ENCODE measurements around the gene TAL2. TPM values are rescaled to one million over a fixed set of nuclear protein-coding genes. Genes with fewer than 3 reads are reported as not detected.
A peak's percentile ranks its signal among the peaks of the same experiment; 100 is the strongest.

The TAL2 gene
- total and polyA plus RNA-seq, 2 donors (not counting 1 experiment from before 2014, with no cell fraction given), result 0.37 to 7.0 TPM

GRCh38 chr9:105672711-105673234 is 10.5 kb downstream of the TAL2 start:
- peaks cover 14% of the 10 kb centered on the region for H3K4me1 Mint-ChIP-seq
- H3K9me3 ChIP-seq (ENCODE audit: control extremely low read depth in 1 of 3, control insufficient read depth in 2 of 3, insufficient read depth in 1 of 3, low read length in 2 of 3), result peaks cover 0 to 13% (median 4%) of the 10 kb centered on the region in 3 donors
- no peak for TF ChIP-seq EZH2 (IDR thresholded peaks at IDR 0.05; ENCODE audit: borderline replicate concordance, insufficient read depth, low read depth, low read length, poor library complexity, severe bottlenecking)
- no peak for TF ChIP-seq CTCF (IDR thresholded peaks at IDR 0.05)
- peak overlapping the region; percentile 35 for H3K9ac ChIP-seq (ENCODE audit: low read length)
- peak overlapping the region; percentile 52 for H3K4me2 ChIP-seq (replicated peaks; ENCODE audit: low read depth, low read length, poor library complexity, severe bottlenecking)
- H3K27me3 Mint-ChIP-seq, result no peaks in the 10 kb centered on the region
- ChIA-PET CTCF (no interaction called here), POLR2A (no interaction called here)
- 0% methylated on average over 2 of the region's 3 CpGs for WGBS (ENCODE audit: insufficient coverage)
- H3K27ac Mint-ChIP-seq, result no peak overlapping the region
- DNase-seq (peak; percentile 50), ATAC-seq (ENCODE audit: low read depth) (no peak)
- H3K4me1 ChIP-seq (ENCODE audit: control insufficient read depth in 2 of 2, insufficient read depth in 2 of 2, low read length in 2 of 2), result peaks cover 12 to 16% of the 10 kb centered on the region in 2 donors
- H3K27me3 ChIP-seq (replicated peaks in 1 of 4; ENCODE audit: control extremely low read depth in 1 of 4, control insufficient read depth in 3 of 4, insufficient read depth in 4 of 4, low read length in 3 of 4), result no peaks in the 10 kb centered on the region
- no peak overlapping the region for H3K27ac ChIP-seq (ENCODE audit: low read length in 2 of 2)
- peaks cover 1% of the 10 kb centered on the region for H3K9me3 Mint-ChIP-seq (ENCODE audit: insufficient read depth)
- no peaks in the 10 kb centered on the region for H3K36me3 ChIP-seq (replicated peaks in 1 of 2; ENCODE audit: control extremely low read depth in 1 of 2, control insufficient read depth in 1 of 2, extremely low read depth in 1 of 2, insufficient read depth in 2 of 2, low read length in 1 of 2)
- no peaks in the 10 kb centered on the region for H4K20me1 ChIP-seq (ENCODE audit: control insufficient read depth, insufficient read depth, low read length, poor library complexity, severe bottlenecking)
- no peaks in the 10 kb centered on the region for H3K79me2 ChIP-seq (ENCODE audit: control insufficient read depth, insufficient read depth, low read length)
- peak overlapping the region in 2 of 5 experiments; percentile 13 to 16 for H3K4me3 ChIP-seq (ENCODE audit: control extremely low read depth in 1 of 5, extremely low read depth in 1 of 5, insufficient read depth in 1 of 5, low read depth in 2 of 5, low read length in 4 of 5)
- peak overlapping the region; percentile 51 for H3K4me3 Mint-ChIP-seq
- H2AFZ ChIP-seq (ENCODE audit: insufficient read depth, low read depth, low read length, poor library complexity, severe bottlenecking), result peak overlapping the region; percentile 61
- intact Hi-C loops (cut with micrococcal nuclease), result no loop called here

DNA sequence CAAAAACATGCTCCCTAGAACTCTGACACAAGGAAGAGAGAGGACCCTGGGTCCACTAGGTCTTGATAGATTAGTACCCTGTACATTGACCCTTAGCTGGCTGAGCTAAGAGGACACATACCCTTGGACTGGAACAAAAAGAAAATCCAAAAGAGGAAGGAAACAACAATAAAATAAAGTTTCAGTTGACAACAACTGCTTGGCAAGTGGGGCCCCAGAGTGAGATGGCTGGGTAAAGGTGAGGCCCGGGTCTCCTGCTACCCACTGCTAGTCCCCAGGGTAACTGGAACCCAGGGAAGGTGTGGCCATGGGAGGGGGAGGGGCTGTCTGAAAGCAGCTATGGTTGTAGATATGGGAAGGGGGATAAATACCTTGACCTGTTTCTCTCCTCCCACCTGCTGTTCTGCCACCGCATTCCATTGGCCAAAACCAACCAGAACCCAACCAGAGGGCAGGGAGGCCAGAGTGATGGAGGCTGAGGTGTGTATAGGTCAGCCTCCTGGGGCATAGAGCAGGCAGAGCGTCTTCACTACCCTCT is 11.7 kb downstream of the TAL2 start:
- Mint-ChIP-seq H3K27me3 (peaks cover 4% of the 10 kb centered on the region), H3K4me3 (no peak overlapping the region), H3K27ac (no peak overlapping the region), H3K9me3 (ENCODE audit: insufficient read depth) (peaks cover 1% of the 10 kb centered on the region), H3K4me1 (peaks cover 14% of the 10 kb centered on the region)
- WGBS (ENCODE audit: insufficient coverage), result no CpG with 5 or more reads among the region's 3 CpGs
- Histone ChIP-seq H3K79me2 (ENCODE audit: control insufficient read depth, insufficient read depth, low read length) (no peaks in the 10 kb centered on the region), H3K27me3 (replicated peaks in 1 of 4; ENCODE audit: control extremely low read depth in 1 of 4, control insufficient read depth in 3 of 4, insufficient read depth in 4 of 4, low read length in 3 of 4) (no peaks in the 10 kb centered on the region), H4K20me1 (ENCODE audit: control insufficient read depth, insufficient read depth, low read length, poor library complexity, severe bottlenecking) (no peaks in the 10 kb centered on the region), H3K4me2 (replicated peaks; ENCODE audit: low read depth, low read length, poor library complexity, severe bottlenecking) (no peak overlapping the region), H3K9ac (ENCODE audit: low read length) (no peak overlapping the region), H3K4me1 (ENCODE audit: control insufficient read depth in 2 of 2, insufficient read depth in 2 of 2, low read length in 2 of 2) (peaks cover 12 to 16% of the 10 kb centered on the region in 2 donors), H3K4me3 (ENCODE audit: control extremely low read depth in 1 of 5, extremely low read depth in 1 of 5, insufficient read depth in 1 of 5, low read depth in 2 of 5, low read length in 4 of 5) (no peak overlapping the region), H3K27ac (ENCODE audit: low read length in 2 of 2) (no peak overlapping the region), H2AFZ (ENCODE audit: insufficient read depth, low read depth, low read length, poor library complexity, severe bottlenecking) (no peak overlapping the region), H3K9me3 (ENCODE audit: control extremely low read depth in 1 of 3, control insufficient read depth in 2 of 3, insufficient read depth in 1 of 3, low read length in 2 of 3) (peaks cover 0 to 13% (median 4%) of the 10 kb centered on the region in 3 donors), H3K36me3 (replicated peaks in 1 of 2; ENCODE audit: control extremely low read depth in 1 of 2, control insufficient read depth in 1 of 2, extremely low read depth in 1 of 2, insufficient read depth in 2 of 2, low read length in 1 of 2) (no peaks in the 10 kb centered on the region)
- no peak for TF ChIP-seq CTCF (IDR thresholded peaks at IDR 0.05)
- no peak for TF ChIP-seq EZH2 (IDR thresholded peaks at IDR 0.05; ENCODE audit: borderline replicate concordance, insufficient read depth, low read depth, low read length, poor library complexity, severe bottlenecking)
- no peak for DNase-seq
- POLR2A ChIA-PET, result no interaction called here
- CTCF ChIA-PET, result no interaction called here
- intact Hi-C loops (cut with micrococcal nuclease), result no loop called here
- no peak for ATAC-seq (ENCODE audit: low read depth)

All from B cell (primary cell).